ENCODE data around the gene TRIO. TPM values are rescaled to one million over a fixed set of nuclear protein-coding genes. Genes with fewer than 3 reads are reported as not detected.

Gene TRIO
- total RNA-seq, 2 experiments from 2014 or later = 5.7 to 15.7 TPM

DNA sequence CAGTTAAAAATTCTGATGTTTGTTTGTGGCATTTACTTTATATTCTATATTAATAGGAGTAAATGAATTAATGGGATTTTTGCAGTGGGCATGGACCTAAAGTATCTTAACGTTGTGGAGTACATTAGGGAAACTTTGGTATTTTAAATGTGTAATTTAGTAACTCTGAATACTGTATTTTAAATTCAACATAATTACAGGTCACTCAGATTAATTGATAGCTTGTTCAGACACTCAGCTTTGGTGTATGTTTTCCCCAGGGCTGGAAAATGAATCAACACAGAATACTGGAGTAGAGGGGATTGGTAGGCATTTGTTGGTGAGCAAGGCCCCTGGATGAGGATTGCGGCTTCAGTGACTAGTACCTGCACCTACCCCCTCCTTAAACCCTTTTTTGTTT lies 117.5 kb downstream of the TRIO start:
- peaks cover 6% of the 10 kb centered on the region for H3K4me1 Mint-ChIP-seq
- DNase-seq (no peak), ATAC-seq (no peak)
- H3K36me3 Mint-ChIP-seq = no peaks in the 10 kb centered on the region
- peaks cover 6% of the 10 kb centered on the region for H3K9me3 Mint-ChIP-seq (ENCODE audit: low read depth)
- no peak overlapping the region for H3K27ac Mint-ChIP-seq
- CTCF ChIA-PET = no interaction called here
- no peak overlapping the region for H3K4me3 Mint-ChIP-seq
- peaks cover 26% of the 10 kb centered on the region for H3K27me3 Mint-ChIP-seq

DNA sequence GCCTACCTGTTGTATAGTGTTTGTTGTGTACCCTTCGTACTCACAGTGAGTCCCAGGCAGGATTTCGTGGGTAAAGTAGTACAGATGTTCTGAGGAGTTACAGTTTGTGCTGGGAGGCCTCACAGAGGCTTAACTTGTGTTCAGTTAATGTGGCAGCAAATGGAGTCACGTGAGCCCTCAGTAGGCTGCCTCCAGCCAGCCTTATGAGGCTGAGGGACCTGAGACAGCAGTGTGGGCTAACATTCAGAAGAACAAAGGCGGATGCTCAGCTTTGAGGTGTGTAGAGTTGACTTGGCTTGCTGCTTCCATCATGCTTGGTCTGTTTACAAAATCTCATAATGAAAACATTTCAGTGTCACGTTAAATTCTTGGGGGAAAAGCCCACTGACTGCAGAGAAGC lies 118.1 kb downstream of the TRIO start:
- Mint-ChIP-seq H3K36me3 (no peaks in the 10 kb centered on the region), H3K27ac (no peak overlapping the region), H3K9me3 (ENCODE audit: low read depth) (peaks cover under 1% of the 10 kb centered on the region), H3K27me3 (peaks cover 32% of the 10 kb centered on the region), H3K4me1 (peaks cover 6% of the 10 kb centered on the region), H3K4me3 (no peak overlapping the region)
- DNase-seq (no peak), ATAC-seq (no peak)
- CTCF ChIA-PET = interaction anchor here (1.4 kb wide), 1 partner anchor 9 kb away, joined by 3 read pairs; no protein-coding TSS in a partner anchor

DNA sequence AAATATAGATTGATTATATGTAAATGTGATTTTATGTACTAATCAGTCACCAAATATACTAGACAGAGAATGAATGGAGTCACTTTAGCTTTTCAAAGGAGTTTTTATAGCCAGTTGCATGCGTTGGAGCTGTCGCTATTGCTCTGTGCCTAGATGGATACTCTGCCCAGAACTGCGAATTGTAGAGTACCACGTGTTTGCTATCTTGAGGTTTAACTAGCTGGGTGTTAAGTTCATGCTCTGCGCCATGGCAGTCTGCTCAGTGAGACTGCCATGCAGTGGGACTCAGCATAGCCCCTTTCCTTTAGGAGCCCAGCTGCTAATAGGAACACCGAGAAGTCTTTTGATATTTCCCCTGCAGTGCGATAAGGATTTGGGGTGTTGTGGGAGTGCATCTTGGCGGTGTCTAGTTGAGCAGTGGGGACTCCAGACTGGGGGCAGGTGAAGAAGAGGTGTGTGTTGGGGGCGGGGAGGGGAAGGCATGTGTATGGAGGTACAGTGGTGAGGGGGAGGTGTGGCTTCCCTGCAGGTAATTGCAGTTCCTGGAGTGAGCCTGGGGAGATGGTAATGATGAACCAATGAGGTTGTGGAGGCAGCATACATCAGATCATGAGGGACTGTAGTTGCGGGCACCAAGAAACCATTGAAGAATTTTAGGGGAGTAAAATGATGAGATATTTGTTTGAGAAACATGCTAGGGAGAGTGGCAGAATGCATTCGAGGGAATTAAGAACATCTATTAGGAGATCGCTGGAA lies 118.9 kb downstream of the TRIO start:
- CTCF ChIA-PET = interaction anchor here (1.4 kb wide), 1 partner anchor 9 kb away, joined by 3 read pairs; no protein-coding TSS in a partner anchor
- H3K4me1 Mint-ChIP-seq = peaks cover 6% of the 10 kb centered on the region
- no peaks in the 10 kb centered on the region for H3K9me3 Mint-ChIP-seq (ENCODE audit: low read depth)
- H3K4me3 Mint-ChIP-seq = no peak overlapping the region
- DNase-seq (no peak), ATAC-seq (no peak)
- no peaks in the 10 kb centered on the region for H3K36me3 Mint-ChIP-seq
- no peak overlapping the region for H3K27ac Mint-ChIP-seq
- peaks cover 35% of the 10 kb centered on the region for H3K27me3 Mint-ChIP-seq

DNA sequence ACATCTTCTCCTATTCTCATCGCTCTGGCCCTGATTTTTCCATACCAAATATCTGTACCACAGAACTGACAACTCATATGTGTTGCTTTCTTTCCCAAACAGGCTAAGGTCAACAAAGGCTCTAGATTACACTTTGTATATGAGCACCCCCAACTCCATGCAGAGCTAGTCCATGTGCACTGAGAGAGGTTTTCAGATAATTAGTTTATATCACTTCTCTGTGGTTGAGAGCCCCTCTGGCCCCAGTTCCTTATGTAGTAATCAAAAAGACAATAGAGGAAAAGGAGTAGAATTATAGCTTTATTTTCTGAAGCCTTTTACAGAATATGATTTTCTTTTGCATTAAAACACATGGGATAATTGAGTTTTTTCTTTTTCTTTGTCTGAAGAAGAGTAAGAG lies 120.0 kb downstream of the TRIO start:
- CTCF ChIA-PET = interaction anchor here (1.0 kb wide), 1 partner anchor 27 kb away, joined by 3 read pairs; no protein-coding TSS in a partner anchor
- Mint-ChIP-seq H3K36me3 (no peaks in the 10 kb centered on the region), H3K27ac (no peak overlapping the region), H3K4me1 (peaks cover 6% of the 10 kb centered on the region), H3K27me3 (peaks cover 41% of the 10 kb centered on the region), H3K4me3 (no peak overlapping the region), H3K9me3 (ENCODE audit: low read depth) (no peaks in the 10 kb centered on the region)
- DNase-seq (no peak), ATAC-seq (no peak)

DNA sequence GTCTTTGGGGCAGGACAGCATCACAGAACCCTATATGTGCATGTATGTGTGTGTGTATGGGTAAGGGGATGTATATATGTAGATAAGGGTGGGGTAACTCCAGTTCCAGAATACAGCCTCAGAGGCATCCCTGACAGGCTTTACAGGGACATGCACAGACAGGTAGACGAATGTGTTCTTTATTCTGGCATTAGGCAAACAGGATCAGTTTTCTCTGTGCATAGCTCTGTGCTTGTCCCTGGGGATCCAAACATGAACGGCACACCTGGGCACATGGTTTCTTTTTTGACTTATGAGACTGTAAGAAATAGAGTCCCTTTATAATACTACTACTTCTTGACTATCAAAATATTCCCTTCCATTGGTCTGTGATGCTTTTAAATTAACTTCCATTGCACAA lies 120.6 kb downstream of the TRIO start:
- CTCF ChIA-PET = interaction anchor here (1.0 kb wide), 1 partner anchor 27 kb away, joined by 3 read pairs; no protein-coding TSS in a partner anchor
- Mint-ChIP-seq H3K4me1 (peaks cover 6% of the 10 kb centered on the region), H3K4me3 (no peak overlapping the region), H3K27me3 (peaks cover 42% of the 10 kb centered on the region), H3K9me3 (ENCODE audit: low read depth) (no peaks in the 10 kb centered on the region), H3K36me3 (no peaks in the 10 kb centered on the region), H3K27ac (no peak overlapping the region)
- ATAC-seq (no peak), DNase-seq (no peak)

DNA sequence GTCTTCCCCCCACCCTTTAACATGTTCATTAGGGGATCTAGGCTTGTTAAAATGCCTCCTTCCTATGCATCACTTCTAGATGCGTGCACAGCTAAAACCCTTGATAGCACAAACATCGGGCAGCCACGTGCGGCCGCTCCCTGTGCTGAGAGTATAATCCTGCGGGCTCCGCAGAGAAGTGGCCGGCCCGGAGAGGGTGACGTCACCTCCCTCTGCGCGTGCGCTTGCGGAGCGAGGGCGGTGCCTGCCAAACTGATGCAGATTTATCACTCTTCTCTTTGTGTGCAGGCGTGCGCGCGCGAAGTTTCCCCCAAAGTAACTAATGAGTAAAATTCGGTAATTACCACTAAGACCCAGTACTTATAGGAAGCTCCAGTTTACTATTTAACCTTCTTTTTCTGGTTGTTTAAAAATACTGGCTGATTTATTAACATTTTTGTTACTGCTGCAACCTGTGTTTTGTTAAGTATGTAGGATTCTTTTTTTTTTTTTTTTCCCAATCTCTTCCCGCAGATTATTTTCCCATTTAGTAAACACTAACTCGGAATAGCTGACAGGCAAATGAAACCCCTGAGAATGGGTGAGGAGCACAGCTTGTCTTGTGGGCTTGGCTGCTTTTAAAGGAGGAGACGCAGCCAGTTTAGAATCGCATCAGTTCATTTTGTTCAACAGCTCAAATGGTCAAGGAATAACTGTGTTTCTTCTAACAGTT lies 121.6 kb downstream of the TRIO start:
- CTCF ChIA-PET = no interaction called here
- ATAC-seq = peak; percentile 98
- H3K36me3 Mint-ChIP-seq = no peaks in the 10 kb centered on the region
- no peaks in the 10 kb centered on the region for H3K9me3 Mint-ChIP-seq (ENCODE audit: low read depth)
- peaks cover 47% of the 10 kb centered on the region for H3K27me3 Mint-ChIP-seq
- no peak overlapping the region for H3K27ac Mint-ChIP-seq
- DNase-seq = peak; percentile 80
- H3K4me3 Mint-ChIP-seq = no peak overlapping the region
- peaks cover 6% of the 10 kb centered on the region for H3K4me1 Mint-ChIP-seq

DNA sequence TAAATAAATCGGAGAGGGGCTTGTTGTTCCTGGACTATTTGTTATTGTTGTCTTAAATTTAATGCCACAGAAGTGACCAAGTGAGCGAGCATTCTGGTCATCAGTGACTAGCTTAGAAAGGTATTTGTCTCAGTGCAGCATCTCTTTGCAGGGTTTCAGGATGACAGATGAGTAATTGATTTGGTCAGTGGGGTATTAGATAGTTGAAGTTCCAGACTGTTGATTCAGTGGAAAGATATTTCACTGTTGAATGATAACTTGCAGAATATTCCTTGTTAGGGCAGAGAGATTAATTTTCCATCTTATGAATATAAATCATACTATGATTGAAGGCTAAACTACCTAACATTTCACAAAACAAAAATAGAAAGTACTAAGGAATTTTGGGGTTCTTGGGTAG lies 122.4 kb downstream of the TRIO start:
- peaks cover 47% of the 10 kb centered on the region for H3K27me3 Mint-ChIP-seq
- no peak overlapping the region for H3K27ac Mint-ChIP-seq
- CTCF ChIA-PET = no interaction called here
- no peaks in the 10 kb centered on the region for H3K36me3 Mint-ChIP-seq
- peaks cover 6% of the 10 kb centered on the region for H3K4me1 Mint-ChIP-seq
- H3K4me3 Mint-ChIP-seq = no peak overlapping the region
- H3K9me3 Mint-ChIP-seq (ENCODE audit: low read depth) = no peaks in the 10 kb centered on the region
- ATAC-seq (no peak), DNase-seq (no peak)

DNA sequence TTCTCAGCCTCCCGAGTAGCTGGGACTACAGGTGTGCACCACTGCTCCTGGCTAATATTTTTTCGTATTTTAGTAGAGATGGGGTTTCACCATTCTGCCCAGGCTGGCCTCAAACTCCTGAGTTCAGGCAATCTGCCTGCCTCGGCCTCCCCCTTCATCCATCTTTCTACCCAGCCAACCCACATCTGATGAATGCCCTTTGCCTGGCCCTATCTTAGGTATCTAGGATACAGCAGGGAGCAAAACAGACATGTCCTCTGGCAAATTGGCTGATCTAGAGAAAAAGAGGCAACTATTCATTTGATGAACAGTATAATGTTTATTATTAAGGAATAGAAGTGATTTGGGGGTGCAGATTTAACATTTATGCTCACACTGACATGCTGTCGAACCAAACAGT lies 123.0 kb downstream of the TRIO start:
- Mint-ChIP-seq H3K27me3 (peaks cover 49% of the 10 kb centered on the region), H3K27ac (no peak overlapping the region), H3K4me1 (peaks cover 9% of the 10 kb centered on the region), H3K4me3 (no peak overlapping the region), H3K36me3 (no peaks in the 10 kb centered on the region), H3K9me3 (ENCODE audit: low read depth) (no peaks in the 10 kb centered on the region)
- CTCF ChIA-PET = no interaction called here
- no peak for ATAC-seq
- DNase-seq = no peak

DNA sequence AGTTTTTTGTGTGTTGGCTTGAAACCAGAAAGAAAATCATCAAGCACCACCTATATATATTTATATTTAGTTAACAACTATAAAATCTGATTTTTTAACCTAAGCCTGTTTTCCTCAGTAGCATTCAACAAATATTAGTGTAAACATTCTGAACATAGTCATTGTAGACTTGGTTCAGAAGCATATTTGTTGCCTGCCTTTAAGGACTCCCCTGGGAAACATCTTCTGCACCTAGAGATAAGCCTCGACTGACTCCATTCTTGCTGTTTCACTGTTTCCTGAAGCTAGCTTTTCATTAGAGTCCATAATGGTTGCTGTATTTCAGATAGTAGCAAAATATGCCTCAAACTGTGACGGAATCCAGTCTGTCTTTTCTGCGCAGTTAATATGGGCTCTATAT lies 123.5 kb downstream of the TRIO start:
- DNase-seq = no peak
- Mint-ChIP-seq H3K4me1 (peaks cover 9% of the 10 kb centered on the region), H3K27ac (no peak overlapping the region)

DNA sequence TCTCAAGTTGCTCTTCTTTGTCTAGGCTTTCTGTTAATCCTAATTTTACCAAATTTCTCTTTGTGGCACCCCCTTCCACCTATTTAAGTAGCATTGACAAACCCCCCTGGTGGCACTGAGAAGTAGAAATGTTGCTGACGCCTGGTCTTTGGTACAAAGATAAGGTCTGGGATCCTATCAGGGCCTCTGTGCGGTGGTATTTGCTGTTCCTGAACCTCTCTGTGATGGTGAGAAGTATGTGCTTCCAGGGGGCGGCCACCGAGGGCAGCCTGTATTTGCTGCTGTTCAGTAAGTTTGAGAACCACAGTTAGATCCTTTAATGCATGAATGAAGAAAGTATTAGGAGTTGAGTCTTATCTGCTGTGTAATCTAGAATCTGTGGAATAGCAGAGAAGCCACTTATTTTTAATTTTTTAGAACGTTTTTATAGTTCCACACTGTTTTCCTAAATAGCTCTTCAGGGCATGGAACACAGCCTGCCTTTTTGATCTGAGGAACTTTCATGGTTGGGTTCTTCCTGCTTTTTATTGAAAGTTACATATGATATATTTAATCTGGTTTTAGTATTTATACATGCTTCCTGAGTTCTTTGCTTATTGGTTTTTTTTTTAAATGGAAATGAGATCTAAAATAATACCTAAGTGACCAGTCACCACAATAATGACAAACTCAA lies 124.2 kb downstream of the TRIO start:
- Mint-ChIP-seq H3K27me3 (peaks cover 52% of the 10 kb centered on the region), H3K4me3 (no peak overlapping the region), H3K9me3 (ENCODE audit: low read depth) (no peaks in the 10 kb centered on the region), H3K36me3 (no peaks in the 10 kb centered on the region), H3K4me1 (peaks cover 9% of the 10 kb centered on the region), H3K27ac (no peak overlapping the region)
- CTCF ChIA-PET = no interaction called here
- ATAC-seq (no peak), DNase-seq (no peak)

More for the DNA sequence above, 123.5 kb downstream of the TRIO start:
- H3K4me3 Mint-ChIP-seq = no peak overlapping the region
- CTCF ChIA-PET = no interaction called here
- H3K27me3 Mint-ChIP-seq = peaks cover 52% of the 10 kb centered on the region
- H3K9me3 Mint-ChIP-seq (ENCODE audit: low read depth) = no peaks in the 10 kb centered on the region
- H3K36me3 Mint-ChIP-seq = no peaks in the 10 kb centered on the region
- no peak for ATAC-seq

DNA sequence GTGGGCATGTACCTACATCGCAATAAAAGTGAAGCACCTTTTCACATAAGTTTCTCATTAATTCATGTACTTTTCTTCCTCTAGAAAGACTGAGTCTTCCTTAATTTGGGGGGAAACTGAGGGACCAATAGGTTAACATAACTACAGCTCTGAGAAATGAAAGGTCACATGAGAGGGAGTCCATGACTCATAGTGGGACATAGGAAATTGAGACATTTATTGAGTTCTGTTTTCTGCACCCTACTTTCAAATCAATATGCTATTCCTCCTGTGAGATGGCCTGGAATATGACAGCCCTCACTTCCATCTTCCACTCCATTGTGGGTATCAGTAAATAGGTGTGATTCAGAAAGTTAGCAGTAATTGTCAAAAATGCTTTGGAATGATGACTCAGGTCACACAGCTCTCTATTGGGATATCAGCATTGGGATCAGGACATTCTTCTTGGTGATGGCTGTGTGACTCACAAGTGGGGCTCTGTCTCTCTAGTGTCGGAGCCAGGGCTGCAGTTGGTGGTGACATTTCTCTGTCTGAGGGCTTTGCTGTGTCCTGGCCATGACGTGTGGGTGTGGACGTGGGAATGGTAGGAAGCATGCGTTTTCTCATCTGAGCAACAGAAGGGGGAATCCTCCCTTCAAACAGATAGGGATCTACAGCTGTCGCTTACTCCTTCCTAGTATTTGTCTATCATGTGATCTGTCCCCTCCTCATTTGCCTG lies 125.0 kb downstream of the TRIO start:
- CTCF ChIA-PET = no interaction called here
- Mint-ChIP-seq H3K4me3 (no peak overlapping the region), H3K4me1 (peaks cover 9% of the 10 kb centered on the region), H3K27ac (no peak overlapping the region), H3K9me3 (ENCODE audit: low read depth) (no peaks in the 10 kb centered on the region), H3K36me3 (no peaks in the 10 kb centered on the region), H3K27me3 (peaks cover 45% of the 10 kb centered on the region)
- DNase-seq = no peak
- no peak for ATAC-seq

DNA sequence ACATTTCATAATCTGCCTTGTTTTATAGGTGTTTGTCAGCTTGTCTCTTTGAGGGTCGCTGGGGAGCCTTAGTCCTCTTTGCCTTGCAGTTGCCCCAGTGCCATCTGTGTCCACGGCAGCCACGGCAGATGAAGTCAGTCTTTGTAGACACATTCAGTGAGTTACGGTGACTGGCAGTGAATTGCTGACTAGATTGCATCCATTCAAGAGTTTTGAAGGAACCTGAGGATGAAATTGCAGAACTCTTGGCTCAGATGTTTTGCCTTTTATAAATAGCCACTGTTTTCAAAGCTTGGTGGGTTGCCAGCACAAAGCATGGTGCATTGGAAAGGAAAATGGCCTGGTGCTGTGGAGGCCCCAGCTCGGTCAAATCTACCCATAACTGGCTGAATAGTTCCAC lies 125.6 kb downstream of the TRIO start:
- no peaks in the 10 kb centered on the region for H3K9me3 Mint-ChIP-seq (ENCODE audit: low read depth)
- H3K36me3 Mint-ChIP-seq = no peaks in the 10 kb centered on the region
- CTCF ChIA-PET = interaction anchor here (0.9 kb wide), 1 partner anchor 11 kb away, joined by 3 read pairs; no protein-coding TSS in a partner anchor
- no peak overlapping the region for H3K4me3 Mint-ChIP-seq
- H3K4me1 Mint-ChIP-seq = peaks cover 9% of the 10 kb centered on the region
- DNase-seq (no peak), ATAC-seq (no peak)
- H3K27me3 Mint-ChIP-seq = peaks cover 41% of the 10 kb centered on the region
- no peak overlapping the region for H3K27ac Mint-ChIP-seq

DNA sequence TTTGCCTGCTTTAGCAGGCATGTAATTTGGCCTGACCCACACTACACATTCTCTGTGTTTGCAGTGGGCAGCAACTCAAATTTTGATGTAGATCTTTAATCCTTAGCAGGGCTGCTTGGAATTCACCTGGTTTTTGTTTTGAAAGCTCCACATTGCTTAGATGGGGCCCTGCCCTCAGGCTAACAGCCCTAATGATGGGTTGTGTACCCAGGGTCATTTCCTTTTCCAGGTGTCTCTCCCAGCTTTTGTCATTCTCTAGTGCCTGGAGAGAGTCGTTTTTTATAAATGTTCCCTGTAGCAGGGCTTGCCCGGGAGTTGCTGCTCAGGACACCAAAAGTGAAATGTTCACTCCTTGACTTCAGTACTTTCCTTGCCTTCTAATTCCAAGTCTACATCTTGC lies 126.3 kb downstream of the TRIO start:
- CTCF ChIA-PET = interaction anchor here (0.9 to 1.3 kb wide), 2 partner anchors 10 to 16 kb away, joined by 3 read pairs; no protein-coding TSS in a partner anchor
- no peak overlapping the region for H3K4me3 Mint-ChIP-seq

More for the DNA sequence above, 126.3 kb downstream of the TRIO start:
- no peak overlapping the region for H3K27ac Mint-ChIP-seq
- H3K4me1 Mint-ChIP-seq = peaks cover 9% of the 10 kb centered on the region
- H3K36me3 Mint-ChIP-seq = no peaks in the 10 kb centered on the region
- no peak for ATAC-seq
- H3K27me3 Mint-ChIP-seq = peaks cover 43% of the 10 kb centered on the region
- no peaks in the 10 kb centered on the region for H3K9me3 Mint-ChIP-seq (ENCODE audit: low read depth)
- no peak for DNase-seq

Data from activated CD8-positive, alpha-beta memory T cell treated with anti-CD3 and anti-CD28 coated beads, Interleukin-2, amount 10 ng/mL, durations not matched to agents 7 days and 5 days (primary cell).